IPS-15b (cell line): ENCODE data around the gene SPNS3.

Experiments
- H3K27me3 ChIP-seq: one replicate; pipeline ENCODE4 v1.6.1; 2013; ENCODE audit warnings: low read length; ENCODE audit not compliant: control insufficient read depth, insufficient read depth
- H3K36me3 ChIP-seq: one replicate; pipeline ENCODE4 v1.6.1; 2013; ENCODE audit warnings: low read length; ENCODE audit not compliant: control insufficient read depth, insufficient read depth
- H3K4me1 ChIP-seq: one replicate; pipeline ENCODE4 v1.6.1; 2013; ENCODE audit warnings: mild to moderate bottlenecking, low read length; ENCODE audit not compliant: control insufficient read depth, insufficient read depth
- H3K4me3 ChIP-seq: one replicate; pipeline ENCODE4 v1.5.1; 2013; ENCODE audit warnings: low read depth, low read length
- H3K9ac ChIP-seq: one replicate; pipeline ENCODE4 v1.6.1; 2013; ENCODE audit warnings: low read depth, mild to moderate bottlenecking, low read length
- H3K9me3 ChIP-seq: one replicate; pipeline ENCODE4 v1.6.1; 2013; ENCODE audit warnings: mild to moderate bottlenecking, low read length; ENCODE audit not compliant: control insufficient read depth, insufficient read depth

SPNS3 gene

GRCh38 chr17:4407851-4408250 lies 25.9 kb upstream of the SPNS3 start:
- H3K4me3 ChIP-seq, result no peak overlapping the region
- H3K9ac ChIP-seq, result no peak overlapping the region
- no peaks in the 10 kb centered on the region for H3K9me3 ChIP-seq
- H3K36me3 ChIP-seq, result no peaks in the 10 kb centered on the region
- H3K27me3 ChIP-seq, result no peaks in the 10 kb centered on the region
- H3K4me1 ChIP-seq, result no peaks in the 10 kb centered on the region

DNA sequence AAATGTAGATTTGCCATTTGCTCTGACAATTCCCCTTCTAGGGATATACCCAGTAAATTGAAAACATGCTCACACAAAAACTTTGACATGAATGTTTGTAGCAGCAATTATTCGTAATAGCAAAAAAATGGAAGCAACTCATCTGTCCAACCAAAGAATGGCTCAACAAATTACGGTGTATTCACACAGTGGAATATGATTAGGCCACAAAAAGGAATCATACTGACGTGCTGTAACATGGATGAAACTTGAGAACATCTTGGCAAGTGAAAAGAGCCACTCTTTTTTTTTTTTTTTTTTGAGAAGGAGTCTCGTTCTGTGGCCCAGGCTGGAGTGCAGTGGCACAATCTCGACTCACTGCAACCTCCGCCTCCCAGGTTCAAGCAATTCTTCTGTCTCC lies 24.1 kb upstream of the SPNS3 start:
- Histone ChIP-seq H3K4me1 (no peaks in the 10 kb centered on the region), H3K9ac (no peak overlapping the region), H3K9me3 (no peaks in the 10 kb centered on the region), H3K27me3 (no peaks in the 10 kb centered on the region), H3K4me3 (no peak overlapping the region), H3K36me3 (no peaks in the 10 kb centered on the region)

GRCh38 chr17:4411201-4411600 lies 22.5 kb upstream of the SPNS3 start:
- H3K36me3 ChIP-seq, result no peaks in the 10 kb centered on the region
- H3K27me3 ChIP-seq, result no peaks in the 10 kb centered on the region
- H3K4me3 ChIP-seq, result no peak overlapping the region
- no peaks in the 10 kb centered on the region for H3K9me3 ChIP-seq
- no peaks in the 10 kb centered on the region for H3K4me1 ChIP-seq
- no peak overlapping the region for H3K9ac ChIP-seq

GRCh38 chr17:4412933-4413831 lies 20.6 kb upstream of the SPNS3 start:
- H3K36me3 ChIP-seq, result no peaks in the 10 kb centered on the region
- no peak overlapping the region for H3K9ac ChIP-seq
- no peaks in the 10 kb centered on the region for H3K9me3 ChIP-seq
- H3K4me3 ChIP-seq, result no peak overlapping the region
- H3K4me1 ChIP-seq, result no peaks in the 10 kb centered on the region
- no peaks in the 10 kb centered on the region for H3K27me3 ChIP-seq

GRCh38 chr17:4417129-4417667 lies 16.5 kb upstream of the SPNS3 start:
- H3K4me3 ChIP-seq, result no peak overlapping the region
- H3K36me3 ChIP-seq, result no peaks in the 10 kb centered on the region
- no peak overlapping the region for H3K9ac ChIP-seq
- no peaks in the 10 kb centered on the region for H3K9me3 ChIP-seq
- H3K27me3 ChIP-seq, result no peaks in the 10 kb centered on the region
- H3K4me1 ChIP-seq, result no peaks in the 10 kb centered on the region

DNA sequence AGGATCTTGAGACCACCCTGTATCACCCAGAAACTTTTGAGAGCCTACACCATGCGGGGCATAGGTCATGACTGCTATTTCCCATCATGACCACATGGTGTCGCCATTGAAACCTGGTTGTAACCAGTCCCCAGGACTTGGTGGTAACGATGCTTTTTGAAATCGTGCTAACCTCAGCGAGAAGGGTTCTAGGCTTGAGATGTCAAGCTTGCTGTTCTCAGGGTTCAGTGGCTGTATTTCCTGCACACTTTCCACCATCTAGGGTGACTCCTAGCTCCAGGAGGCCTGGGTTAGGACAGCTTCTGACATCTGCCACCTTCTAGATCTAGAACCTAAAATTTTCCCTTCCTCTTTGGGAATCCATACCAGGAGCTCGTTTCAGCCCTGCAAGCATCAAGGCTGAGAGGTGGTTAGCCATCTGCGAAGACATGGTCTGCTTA lies 13.0 kb upstream of the SPNS3 start:
- Histone ChIP-seq H3K4me3 (no peak overlapping the region), H3K9ac (no peak overlapping the region)

GRCh38 chr17:4422864-4423263 lies 10.9 kb upstream of the SPNS3 start:
- no peaks in the 10 kb centered on the region for H3K4me1 ChIP-seq
- H3K9ac ChIP-seq, result no peak overlapping the region
- H3K9me3 ChIP-seq, result no peaks in the 10 kb centered on the region
- no peaks in the 10 kb centered on the region for H3K27me3 ChIP-seq
- no peak overlapping the region for H3K4me3 ChIP-seq
- H3K36me3 ChIP-seq, result no peaks in the 10 kb centered on the region

More for the DNA sequence above, 13.0 kb upstream of the SPNS3 start:
- Histone ChIP-seq H3K36me3 (no peaks in the 10 kb centered on the region), H3K27me3 (no peaks in the 10 kb centered on the region), H3K4me1 (no peaks in the 10 kb centered on the region), H3K9me3 (no peaks in the 10 kb centered on the region)

GRCh38 chr17:4425398-4425797 lies 8.3 kb upstream of the SPNS3 start:
- Histone ChIP-seq H3K36me3 (no peaks in the 10 kb centered on the region), H3K27me3 (no peaks in the 10 kb centered on the region), H3K9ac (no peak overlapping the region), H3K4me3 (no peak overlapping the region), H3K4me1 (no peaks in the 10 kb centered on the region), H3K9me3 (no peaks in the 10 kb centered on the region)

- Histone ChIP-seq H3K4me3 (no peak overlapping the region), H3K4me1 (no peaks in the 10 kb centered on the region), H3K36me3 (no peaks in the 10 kb centered on the region), H3K27me3 (no peaks in the 10 kb centered on the region), H3K9ac (no peak overlapping the region), H3K9me3 (no peaks in the 10 kb centered on the region)
Measured at GRCh38 chr17:4426499-4427208, 7.1 kb upstream of the SPNS3 start.

GRCh38 chr17:4427505-4427904 lies 6.2 kb upstream of the SPNS3 start:
- Histone ChIP-seq H3K4me1 (no peaks in the 10 kb centered on the region), H3K9me3 (no peaks in the 10 kb centered on the region), H3K36me3 (no peaks in the 10 kb centered on the region), H3K4me3 (no peak overlapping the region), H3K9ac (no peak overlapping the region), H3K27me3 (no peaks in the 10 kb centered on the region)

GRCh38 chr17:4436381-4436780 lies 2.6 kb downstream of the SPNS3 start:
- no peaks in the 10 kb centered on the region for H3K4me1 ChIP-seq

DNA sequence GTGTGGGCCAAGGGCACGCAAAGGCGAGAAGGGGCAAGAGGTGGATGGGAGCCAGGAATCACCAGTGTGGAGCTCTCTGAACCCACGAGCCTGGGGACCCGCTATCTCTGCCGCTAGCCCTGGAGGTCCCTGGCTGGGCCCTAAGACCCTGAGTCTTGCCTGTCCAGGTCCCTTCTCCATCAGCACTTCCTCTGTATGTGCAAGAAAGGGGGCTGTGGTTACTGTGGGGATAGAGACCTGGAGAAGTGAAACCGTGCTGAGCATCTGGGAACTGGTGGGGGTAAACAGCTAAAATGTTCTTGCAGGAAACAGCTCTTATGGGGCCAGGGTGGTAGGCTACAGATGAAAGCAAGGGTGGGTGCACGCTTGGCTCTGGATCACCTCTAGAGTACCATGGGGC lies 3.1 kb downstream of the SPNS3 start:
- Histone ChIP-seq H3K4me3 (no peak overlapping the region), H3K9ac (no peak overlapping the region), H3K4me1 (no peaks in the 10 kb centered on the region), H3K36me3 (no peaks in the 10 kb centered on the region), H3K27me3 (no peaks in the 10 kb centered on the region), H3K9me3 (no peaks in the 10 kb centered on the region)

More at GRCh38 chr17:4436381-4436780, 2.6 kb downstream of the SPNS3 start:
- Histone ChIP-seq H3K4me3 (no peak overlapping the region), H3K27me3 (no peaks in the 10 kb centered on the region), H3K9me3 (no peaks in the 10 kb centered on the region), H3K36me3 (no peaks in the 10 kb centered on the region), H3K9ac (no peak overlapping the region)
